HG03342 (cell line): ENCODE results near the gene MCMBP.

ENCODE experiments used
- ATAC-seq: cut with Tn5 transposase; IDR thresholded peaks from one replicate; pipeline ENCODE4 v1.9.1; 2021; ENCODE audit warnings: mild to moderate bottlenecking, moderate library complexity; ENCODE audit not compliant: unreplicated experiment

MCMBP gene

GRCh38 chr10:119786117-119786769 is 86.4 kb downstream of the MCMBP start:
- ATAC-seq, result no peak

- no peak for ATAC-seq
These were observed 88.1 kb downstream of the MCMBP start for GRCh38 chr10:119784340-119785067.

GRCh38 chr10:119783665-119784027 is 89.0 kb downstream of the MCMBP start:
- no peak for ATAC-seq

GRCh38 chr10:119782981-119783664 is 89.5 kb downstream of the MCMBP start:
- no peak for ATAC-seq

- ATAC-seq, result no peak
These were observed 91.1 kb downstream of the MCMBP start for GRCh38 chr10:119781498-119781897.

GRCh38 chr10:119780879-119781480 is 91.7 kb downstream of the MCMBP start:
- no peak for ATAC-seq
